Measurements from ENCODE around the gene SPACA7.

SPACA7 gene

DNA sequence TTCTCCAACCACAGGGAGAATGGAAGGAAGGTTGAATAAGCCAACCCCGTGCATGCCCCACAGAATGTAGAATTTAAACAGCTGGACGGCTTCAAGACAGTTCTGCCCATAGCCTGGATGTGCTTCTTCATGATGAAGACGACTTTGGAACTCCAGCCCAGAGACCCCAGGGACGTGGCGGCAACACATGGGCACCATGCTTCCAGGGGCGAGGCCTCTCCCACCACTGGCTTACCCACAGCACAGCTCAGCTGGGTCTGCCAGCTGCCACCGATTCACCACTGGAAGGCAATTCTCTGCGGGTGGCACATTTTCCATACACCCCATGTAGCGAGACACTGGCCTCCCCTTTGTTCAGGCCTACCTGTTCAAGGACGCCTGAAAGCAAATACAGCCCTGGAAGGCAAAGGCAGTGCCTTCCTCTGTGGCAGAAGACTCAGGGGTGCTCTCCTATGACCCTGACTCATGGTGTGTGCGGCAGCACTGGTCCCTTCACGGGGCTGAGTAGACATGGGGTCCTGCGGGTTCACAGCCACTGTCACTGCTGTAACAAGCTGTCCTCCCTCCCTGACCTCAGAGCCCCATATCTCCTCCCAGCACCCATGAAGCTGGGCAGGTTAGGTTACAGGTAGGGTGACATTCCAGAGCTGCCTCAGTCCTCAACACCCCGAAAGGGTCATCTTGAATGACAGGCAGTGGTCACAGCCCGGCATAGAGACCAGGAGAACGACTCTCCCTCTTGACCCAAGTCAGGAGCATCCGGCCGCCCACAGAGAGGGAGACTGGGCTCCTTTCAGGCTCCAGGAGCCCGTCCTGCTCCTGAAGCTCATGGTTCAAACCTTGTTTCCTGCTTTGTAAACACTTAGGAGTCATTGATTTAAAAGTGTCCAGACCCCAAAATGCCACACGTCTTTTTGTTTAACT is 72.7 kb downstream of the SPACA7 start:
- no peak overlapping the region for H3K4me3 ChIP-seq (ENCODE audit: low read length)
- TF ChIP-seq, protein P1, sequence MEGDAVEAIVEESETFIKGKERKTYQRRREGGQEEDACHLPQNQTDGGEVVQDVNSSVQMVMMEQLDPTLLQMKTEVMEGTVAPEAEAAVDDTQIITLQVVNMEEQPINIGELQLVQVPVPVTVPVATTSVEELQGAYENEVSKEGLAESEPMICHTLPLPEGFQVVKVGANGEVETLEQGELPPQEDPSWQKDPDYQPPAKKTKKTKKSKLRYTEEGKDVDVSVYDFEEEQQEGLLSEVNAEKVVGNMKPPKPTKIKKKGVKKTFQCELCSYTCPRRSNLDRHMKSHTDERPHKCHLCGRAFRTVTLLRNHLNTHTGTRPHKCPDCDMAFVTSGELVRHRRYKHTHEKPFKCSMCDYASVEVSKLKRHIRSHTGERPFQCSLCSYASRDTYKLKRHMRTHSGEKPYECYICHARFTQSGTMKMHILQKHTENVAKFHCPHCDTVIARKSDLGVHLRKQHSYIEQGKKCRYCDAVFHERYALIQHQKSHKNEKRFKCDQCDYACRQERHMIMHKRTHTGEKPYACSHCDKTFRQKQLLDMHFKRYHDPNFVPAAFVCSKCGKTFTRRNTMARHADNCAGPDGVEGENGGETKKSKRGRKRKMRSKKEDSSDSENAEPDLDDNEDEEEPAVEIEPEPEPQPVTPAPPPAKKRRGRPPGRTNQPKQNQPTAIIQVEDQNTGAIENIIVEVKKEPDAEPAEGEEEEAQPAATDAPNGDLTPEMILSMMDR (conservative IDR thresholded peaks at IDR 0.05; ENCODE audit: low read depth, low read length): no peak
- DNase-seq (ENCODE audit: low read depth): no peak

DNA sequence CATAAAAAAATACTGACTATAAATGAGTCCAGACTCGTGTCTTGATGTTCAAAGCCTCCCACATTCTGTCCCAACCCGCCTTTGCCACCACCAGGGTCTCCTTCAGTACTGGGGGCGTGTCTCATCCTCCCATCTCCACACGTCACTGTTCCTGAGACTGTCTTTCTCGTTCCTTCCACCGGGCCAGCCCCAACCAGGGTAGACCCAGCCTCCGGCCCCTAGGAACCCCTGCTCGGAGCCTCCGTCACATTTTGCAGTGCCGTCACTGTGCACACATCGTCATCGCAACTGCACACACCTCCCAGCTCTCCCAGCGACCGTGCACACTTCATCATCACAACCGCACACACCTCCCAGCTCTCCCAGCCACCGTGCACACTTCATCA is 73.4 kb downstream of the SPACA7 start:
- no peak for DNase-seq (ENCODE audit: low read depth)
- TF ChIP-seq, protein P1 (conservative IDR thresholded peaks at IDR 0.05; ENCODE audit: low read depth, low read length): no peak

DNA sequence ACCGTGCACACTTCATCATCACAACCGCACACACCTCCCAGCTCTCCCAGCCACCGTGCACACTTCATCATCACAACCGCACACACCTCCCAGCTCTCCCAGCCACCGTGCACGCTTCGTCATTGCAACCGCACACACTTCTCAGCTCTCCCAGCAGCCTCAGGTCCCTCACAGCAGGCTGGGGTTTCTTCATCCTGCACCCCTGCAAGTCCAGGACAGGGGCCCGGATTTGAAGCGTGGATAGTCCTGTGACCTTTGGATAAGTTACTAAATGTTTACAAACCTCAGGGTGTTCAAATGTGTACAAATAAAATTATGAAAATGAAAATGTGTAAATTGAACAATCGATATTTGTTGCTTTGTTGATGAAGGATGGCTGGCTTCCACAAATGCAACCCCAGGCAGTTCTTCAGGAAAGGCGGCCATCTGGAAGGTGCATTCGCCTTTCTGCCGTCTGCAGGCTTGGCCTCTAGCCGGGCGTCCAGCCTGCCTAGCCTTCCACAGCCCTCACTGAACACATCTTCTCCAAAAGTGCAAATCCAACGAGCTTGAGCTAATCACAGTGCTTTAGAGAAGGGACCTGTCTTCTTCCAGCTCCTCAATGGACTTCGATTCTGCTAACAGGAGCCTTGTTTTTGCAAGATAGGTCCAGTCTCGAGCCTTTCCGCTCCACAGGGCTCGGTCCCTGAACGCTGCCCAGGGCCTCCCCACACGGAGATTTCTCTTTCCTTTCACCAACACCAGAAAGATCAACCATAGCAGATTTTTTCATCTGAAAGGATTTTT is 74.2 kb downstream of the SPACA7 start:
- DNase-seq (ENCODE audit: low read depth): no peak
- TF ChIP-seq, protein P1 (conservative IDR thresholded peaks at IDR 0.05; ENCODE audit: low read depth, low read length): no peak
- H3K4me3 ChIP-seq (ENCODE audit: low read length): no peak overlapping the region

More for the DNA sequence above, 73.4 kb downstream of the SPACA7 start:
- no peak overlapping the region for H3K4me3 ChIP-seq (ENCODE audit: low read length)

DNA sequence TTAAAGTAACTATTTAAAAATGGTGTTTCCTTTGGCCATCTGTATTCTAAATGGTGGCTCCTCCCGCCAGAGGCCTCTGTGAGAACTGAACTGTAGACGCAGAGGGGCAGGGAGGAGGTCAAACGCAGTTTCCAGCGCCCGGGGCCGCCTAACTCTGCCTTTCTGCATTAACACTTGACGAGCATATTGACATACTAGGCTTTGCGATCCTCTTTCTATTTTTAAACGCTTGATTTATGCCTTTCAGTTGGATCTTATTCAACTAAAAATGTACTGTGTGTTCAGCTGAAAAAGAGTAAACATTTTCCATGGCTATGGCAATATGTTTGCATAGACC is 74.7 kb downstream of the SPACA7 start:
- DNase-seq (ENCODE audit: low read depth): no peak
- no peak overlapping the region for H3K4me3 ChIP-seq (ENCODE audit: low read length)
- TF ChIP-seq, protein P1 (conservative IDR thresholded peaks at IDR 0.05; ENCODE audit: low read depth, low read length): no peak

DNA sequence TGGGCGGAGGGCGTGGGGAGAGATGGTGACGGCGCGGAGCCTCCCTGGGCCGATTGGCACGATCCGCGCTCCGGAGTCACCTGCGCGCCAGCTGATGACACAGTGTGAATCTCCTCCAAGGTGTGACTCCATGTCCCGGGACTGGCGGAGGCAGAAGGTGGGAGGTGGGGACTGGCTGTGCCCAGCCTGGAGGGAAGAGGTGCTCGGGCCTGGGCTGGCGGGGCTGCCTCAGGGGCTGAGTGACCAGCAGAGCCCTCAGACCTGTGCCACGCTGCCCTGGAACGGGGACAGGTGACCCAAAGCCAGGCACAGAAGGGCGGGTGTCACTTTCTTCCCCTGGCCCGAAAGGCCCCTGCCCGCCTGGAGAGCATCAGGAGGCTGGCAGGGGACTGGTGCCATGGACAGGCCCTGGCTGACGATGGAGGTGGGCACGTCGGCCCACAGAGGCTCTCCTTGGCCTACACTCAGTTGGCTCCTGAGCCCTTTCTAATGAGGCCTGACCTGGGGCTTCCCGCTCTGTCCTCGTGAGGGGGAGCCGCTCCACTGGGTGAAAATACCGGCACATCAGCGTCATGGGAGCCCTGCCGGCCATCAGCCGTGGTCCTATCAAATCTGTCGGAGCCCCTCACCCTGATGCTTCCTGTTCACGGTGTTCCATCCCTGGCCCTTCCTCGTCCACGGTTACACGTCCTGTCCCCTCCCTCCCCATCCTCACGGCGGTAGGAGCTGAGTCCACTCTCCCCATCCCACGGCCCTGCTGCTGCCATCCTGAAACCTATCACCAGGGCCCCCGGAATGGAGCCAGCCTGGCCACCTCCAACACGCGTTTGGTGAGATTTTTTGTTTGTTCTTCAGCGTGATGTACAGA is 75.6 kb downstream of the SPACA7 start:
- H3K4me3 ChIP-seq (ENCODE audit: low read length): no peak overlapping the region
- TF ChIP-seq, protein P1 (conservative IDR thresholded peaks at IDR 0.05; ENCODE audit: low read depth, low read length): no peak
- DNase-seq (ENCODE audit: low read depth): no peak

DNA sequence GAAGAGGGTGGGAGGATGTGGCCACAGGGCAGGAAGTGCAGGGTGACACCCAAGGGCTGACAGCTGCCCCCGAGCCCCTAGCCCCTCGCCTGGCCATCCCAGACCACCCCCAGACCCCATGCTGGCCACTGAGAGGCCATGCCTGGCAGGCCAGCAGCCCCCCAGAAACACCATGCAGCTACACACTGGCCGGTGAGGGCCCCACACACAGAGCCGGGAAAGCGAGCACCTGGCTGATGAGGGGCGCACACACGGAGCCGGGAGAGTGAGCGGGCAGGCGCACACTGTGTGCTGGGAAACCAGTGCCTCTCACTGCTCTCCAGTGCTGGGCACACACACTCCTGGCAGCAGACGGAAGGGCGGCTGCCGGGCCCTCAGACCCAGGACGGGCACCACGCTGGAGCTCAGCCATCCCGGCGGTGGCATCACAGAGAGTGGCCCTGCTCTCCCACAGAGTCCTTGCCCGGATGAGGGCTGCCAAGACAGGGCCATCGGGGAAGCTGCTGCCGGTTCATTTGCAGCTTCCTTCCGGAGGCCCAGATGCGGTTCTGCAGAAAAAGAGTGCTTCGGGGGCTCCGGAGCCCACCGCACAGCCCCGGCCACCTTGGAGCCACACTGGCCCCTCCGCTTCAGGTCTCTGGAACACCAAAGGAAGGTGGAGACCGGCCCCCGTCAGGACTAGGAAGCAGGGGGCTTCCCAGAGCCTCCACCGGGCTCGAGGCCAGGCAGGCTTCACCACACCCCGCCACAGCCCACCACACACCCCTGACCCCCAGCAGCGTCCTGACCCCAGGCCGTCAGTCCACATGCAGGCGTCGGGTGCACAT is 76.4 kb downstream of the SPACA7 start:
- no peak overlapping the region for H3K4me3 ChIP-seq (ENCODE audit: low read length)
- no peak for DNase-seq (ENCODE audit: low read depth)
- TF ChIP-seq, protein P1 (conservative IDR thresholded peaks at IDR 0.05; ENCODE audit: low read depth, low read length): no peak

Measured in retinal pigment epithelial cell (primary cell).